GM19468 (cell line): ENCODE measurements around the gene AMDHD2.

Experiments used
- ATAC-seq: cut with Tn5 transposase; IDR thresholded peaks from one replicate; pipeline ENCODE4 v1.9.1; 2021; ENCODE audit warnings: mild to moderate bottlenecking, moderate library complexity, moderate number of reproducible peaks; ENCODE audit not compliant: unreplicated experiment; ENCODE audit errors: extremely low read depth

Gene AMDHD2

DNA sequence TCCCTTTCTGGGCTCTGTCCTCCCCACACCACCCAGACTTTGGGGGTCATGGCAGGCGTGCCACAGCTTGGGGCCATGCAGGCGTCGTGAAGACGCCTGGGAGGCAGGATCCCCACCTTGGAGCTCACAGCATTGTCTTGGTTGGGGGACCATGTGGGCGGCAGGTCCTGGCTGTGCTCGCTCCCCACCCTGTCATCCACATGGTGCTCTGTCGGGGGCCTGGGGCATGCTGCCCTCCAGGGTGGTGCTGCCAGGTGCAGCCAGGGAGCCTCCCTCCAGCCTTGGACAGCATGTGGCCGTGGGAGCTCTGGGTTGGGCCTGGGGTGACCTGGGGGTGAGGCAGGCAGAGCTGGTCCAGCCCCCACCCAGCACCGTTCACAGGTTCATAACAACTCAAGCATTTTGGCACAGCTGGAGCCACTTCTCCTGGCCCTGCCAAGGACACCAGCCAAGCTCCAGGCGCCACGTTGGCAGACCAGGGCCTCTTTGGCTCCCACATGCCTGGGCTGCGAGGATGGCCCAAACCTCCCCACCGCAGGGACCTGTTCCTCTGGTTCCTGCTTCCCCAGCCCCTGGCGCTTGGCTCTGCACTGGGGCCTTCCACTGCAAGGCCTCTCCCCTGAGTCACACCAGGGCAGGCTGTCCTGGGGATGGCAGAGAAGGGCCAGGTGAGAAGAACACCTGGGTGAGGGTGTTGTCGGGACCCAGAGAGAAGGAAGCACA lies 21.5 kb upstream of the AMDHD2 start:
- ATAC-seq = no peak

DNA sequence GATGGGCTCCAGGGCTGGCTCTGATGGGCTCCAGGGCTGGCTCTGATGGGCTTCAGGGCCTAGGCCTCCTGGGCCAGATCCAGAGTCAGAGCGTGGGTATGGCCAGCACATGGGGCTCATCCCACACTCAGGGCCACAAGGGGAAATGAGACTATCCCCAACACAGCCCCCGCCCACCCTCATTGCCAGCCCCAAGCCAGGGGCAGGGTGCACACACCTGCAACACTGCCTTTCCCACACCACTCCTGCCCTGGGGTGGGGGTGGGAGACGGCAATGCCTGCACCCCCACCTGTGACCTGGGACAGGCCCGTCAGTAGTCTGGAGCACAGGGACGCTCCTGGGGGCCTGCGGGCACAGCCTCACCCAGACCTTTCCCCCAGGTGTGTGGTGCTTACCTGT lies 20.7 kb upstream of the AMDHD2 start:
- no peak for ATAC-seq

DNA sequence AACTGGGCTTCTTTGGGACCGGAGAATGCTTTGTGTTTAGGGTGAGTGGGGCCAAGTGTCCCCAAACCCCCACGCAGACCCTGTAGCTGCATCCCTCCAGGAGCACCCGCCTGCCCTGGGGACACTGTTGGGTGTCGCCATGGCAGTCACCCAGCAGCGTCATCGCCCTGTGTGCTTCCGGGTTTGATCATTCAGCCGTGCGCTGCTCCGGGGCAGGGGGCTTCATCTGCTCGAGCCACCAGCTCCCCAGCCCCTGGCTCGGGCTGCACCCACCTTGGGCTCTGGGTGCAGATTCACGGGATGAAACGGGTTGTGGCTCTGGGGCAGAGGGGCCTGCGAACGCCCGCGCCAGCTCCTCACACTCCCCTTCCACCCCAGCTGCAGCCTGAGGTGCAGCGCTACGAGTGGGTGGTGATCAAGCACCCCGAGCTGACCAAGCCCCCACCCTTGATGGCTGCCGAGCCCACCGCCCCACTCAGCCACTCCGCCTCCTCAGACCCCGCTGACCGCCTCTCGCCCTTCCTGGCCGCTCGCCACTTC lies 20.2 kb upstream of the AMDHD2 start:
- no peak for ATAC-seq

DNA sequence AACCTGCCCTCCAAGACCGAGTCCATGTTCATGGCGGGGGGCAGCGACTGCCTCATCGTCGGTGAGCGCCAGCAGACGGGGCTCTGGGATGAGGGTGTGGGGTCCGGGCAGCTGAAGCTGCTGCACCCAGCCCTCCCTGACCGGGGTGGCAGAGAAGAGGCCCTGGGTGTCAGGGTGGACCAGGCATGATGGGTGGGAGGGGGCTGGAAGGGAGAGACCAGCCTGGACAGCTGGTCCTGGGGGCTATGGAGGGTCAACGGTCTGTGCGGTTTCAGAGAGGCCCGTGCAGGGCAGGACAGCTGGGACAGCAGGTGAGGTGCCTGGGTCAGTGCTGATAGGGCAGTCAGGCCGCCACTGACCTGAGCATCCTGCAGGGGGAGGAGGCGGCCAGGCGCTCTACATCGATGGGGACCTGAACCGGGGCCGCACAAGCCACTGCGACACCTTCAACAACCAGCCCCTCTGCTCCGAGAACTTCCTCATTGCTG lies 19.7 kb upstream of the AMDHD2 start:
- no peak for ATAC-seq

DNA sequence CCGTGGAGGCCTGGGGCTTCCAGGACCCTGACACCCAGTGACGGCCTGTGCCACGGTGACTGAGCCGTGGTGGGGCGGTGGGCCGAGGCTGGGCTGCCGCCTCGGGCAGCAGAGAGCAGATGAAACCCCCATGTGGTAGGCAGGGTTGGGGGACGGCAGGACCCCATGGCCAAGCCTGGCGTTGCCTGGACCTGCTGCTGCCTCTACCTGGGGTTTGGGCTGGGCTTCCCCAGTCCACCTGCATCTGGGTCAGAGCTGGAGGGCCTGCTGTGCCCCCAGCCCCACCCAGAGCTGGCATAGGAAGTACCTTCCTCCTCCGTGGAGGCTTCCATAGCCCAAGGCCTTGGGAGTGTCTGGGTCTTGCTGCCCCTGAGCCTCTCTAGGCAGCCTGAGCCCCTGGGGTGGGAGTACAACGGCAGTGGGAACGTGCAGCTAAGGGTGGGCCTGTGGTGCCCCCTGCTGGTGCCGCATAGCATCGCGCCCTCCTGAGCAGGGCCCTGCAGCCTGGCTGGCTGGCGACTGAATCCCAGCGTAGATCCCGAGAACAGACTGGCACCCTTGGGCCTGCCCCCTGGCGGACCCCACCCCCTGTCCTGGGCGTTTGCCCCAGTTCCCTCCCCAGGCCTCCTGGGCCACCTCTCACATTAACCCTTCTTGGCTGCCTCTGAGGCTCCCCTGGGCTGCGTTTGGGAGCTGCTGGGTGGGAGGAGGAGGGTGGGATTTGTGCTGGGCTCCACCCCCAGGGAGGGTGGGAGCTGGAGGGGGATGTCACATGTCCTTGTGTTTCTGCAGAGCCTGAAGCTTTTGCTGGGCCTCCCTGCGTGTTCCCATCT lies 19.0 kb upstream of the AMDHD2 start:
- no peak for ATAC-seq

DNA sequence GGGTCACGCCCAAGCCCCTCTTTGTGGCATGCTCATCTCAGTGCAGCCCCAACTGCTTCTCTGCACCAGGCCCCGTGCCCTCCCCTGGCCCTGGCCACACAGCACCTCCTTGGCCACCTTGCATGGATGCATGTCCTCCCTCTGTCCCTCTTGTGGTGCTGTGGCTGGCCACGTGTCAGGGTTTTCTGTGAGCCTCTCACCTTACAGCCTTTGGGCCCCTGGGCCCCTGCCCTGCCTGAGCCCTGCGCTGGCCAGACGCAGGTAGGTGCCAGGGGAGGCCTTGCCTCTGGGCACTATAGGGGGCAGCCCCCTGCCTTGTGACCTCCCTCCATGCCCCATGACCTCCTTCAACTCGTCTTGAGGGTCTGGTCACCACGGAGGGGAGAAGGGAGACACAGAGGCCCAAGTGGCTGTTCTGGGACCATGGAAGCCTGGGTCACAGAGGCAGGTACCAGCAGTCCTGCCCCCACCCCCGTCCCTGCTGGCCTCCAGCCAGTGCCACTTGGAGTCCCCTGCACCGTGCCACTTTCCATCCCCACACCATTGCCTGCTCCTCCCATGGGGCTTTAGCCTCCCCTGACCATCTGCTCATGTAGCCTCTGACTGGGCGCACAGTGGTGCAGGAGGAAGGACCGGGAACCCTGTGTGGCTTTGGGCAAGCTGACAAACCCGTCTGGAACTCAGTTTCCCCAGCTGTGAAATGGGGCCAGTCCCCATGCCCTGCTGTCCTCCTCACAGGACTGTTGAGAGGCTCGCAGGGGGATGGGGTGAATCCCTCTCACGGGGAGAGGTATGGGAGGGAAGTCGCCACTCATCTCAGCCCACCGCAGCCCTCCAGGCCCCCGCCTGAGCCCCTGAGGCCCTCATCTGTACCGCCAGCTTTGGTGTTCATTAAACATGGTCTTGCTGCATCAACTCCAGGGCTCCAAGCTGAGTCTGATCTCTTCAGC lies 17.9 kb upstream of the AMDHD2 start:
- no peak for ATAC-seq

DNA sequence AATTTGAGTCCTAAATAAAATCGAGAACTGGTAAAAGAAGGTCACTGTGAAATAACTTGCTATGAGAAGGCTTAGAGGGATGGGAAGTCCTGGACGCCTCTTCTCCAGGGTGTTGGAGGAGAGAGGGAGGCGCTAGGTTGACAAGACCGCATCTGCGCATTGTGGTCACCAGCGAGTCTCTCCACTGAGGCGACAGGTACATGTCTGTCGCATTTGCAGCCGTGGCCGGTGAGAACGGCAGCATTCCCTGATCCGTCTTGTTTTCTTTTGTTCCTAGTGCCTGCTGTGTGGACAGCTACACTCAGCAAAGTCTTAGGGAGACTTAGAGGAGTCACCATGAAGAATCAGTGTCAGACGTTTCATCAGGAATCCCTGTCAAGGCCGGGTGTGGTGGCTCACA lies 14.5 kb upstream of the AMDHD2 start:
- ATAC-seq = no peak

DNA sequence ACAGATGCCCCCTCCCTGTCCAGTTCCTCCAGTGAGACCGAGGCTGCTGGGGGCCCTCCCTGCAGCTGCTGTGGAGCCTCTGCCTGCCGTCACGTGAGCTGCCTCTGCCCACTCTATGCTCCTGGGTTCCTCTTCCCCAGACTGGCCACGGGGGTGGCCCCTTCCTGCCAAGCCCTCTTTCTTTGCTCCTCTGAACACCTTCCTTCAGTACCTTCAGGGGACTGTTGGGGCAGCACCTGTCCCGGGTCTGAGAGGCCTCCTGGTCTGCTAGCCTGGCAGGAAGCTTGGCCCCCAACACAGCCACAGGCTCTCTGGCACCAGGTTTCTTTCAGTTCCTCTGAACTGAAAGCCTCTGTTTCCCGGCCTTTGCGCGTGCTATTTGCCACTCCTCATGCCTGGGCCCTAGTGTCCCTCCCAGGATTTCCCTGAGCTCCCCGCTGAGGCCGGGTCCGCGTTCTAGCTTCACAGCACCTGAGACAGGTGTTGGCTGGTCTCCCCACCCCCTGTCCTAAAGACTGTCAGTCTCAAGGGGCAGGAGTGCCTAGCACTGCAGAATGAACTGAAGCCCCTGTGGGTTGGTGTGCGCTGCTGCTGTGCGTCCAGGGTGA lies 13.0 kb upstream of the AMDHD2 start:
- ATAC-seq = no peak

DNA sequence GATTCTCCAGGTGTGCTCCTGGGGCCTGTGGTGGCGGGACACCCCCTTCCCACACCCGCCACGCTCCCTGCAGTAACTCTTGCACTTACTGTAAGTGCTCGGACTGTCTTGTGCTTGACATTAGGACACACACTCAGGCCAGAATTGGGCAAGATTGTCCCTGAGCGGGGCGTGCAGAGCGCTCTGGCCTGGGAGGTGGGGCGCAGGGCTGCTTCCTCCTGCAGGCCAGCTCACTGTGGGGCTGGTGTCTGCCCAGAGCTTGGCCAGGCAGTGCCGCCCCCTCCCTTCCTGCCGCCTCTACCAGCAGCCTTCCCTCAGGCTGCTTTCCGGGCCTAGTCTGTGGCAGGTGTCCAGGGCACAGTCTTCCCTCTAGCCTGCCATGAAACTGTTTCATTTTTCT lies 12.5 kb upstream of the AMDHD2 start:
- no peak for ATAC-seq

DNA sequence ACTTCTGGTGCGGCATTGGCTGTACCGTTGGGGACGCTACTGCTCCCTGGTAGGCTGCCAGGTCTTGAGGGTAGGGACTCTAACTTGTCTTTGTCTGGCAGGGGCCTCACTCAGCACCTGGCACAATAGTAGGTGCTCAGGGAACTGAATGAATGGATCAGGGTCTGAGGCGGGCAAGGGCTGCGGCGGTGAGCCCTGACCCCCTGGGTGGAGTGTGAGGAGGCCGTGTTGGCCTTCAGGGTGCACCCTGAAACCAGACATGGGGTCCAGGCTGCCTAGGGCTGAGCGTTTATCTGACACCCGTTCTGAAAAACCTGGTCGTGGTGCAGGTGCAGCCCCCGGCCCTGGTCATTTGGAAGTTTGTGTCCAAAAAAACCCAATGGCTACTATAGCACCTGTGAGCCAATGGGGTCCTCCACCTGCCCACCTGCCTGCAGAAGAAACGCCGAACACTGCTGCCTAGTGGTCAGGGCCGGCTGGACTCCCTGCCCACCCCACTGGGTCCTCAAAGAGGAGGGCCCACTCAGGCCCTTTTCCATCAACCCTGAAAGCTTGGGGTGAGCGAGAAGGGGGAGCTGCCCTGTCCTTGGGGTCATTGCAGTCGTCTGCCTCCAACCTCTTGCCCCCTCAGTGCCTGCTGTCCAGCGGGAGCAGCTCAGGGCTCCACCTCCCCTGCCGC lies 11.3 kb upstream of the AMDHD2 start:
- no peak for ATAC-seq

DNA sequence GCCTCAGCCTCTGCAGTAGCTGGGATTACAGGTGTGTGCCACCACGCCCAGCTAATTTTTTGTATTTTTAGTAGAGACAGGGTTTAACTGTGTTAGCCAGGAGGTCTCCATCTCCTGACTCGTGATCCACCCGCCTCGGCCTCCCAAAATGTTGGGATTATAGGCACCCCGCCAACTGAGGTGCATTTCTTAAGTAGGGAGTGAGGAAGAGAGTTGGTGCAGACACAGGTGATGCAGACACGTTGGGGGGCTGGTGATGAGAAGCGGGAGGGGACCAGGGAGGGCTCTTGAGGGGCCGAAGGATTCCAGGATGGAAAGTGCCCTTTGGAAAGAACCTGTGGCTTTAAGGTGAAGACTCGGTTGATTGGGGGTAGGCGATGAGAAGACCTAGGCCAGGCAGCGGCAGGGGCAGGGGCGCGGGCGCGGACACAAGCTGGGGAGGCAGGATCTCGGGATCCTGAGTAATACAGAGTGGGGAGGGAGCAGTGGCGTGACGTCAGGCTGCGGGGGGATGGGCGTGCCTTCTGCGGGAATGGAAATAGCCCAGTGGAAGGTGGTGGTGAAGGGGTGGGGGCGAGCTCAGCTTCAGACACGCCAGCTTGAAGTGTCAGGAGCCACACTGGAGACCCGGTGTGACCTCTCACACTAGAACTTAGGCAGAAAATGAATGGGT lies 8.9 kb upstream of the AMDHD2 start:
- no peak for ATAC-seq

DNA sequence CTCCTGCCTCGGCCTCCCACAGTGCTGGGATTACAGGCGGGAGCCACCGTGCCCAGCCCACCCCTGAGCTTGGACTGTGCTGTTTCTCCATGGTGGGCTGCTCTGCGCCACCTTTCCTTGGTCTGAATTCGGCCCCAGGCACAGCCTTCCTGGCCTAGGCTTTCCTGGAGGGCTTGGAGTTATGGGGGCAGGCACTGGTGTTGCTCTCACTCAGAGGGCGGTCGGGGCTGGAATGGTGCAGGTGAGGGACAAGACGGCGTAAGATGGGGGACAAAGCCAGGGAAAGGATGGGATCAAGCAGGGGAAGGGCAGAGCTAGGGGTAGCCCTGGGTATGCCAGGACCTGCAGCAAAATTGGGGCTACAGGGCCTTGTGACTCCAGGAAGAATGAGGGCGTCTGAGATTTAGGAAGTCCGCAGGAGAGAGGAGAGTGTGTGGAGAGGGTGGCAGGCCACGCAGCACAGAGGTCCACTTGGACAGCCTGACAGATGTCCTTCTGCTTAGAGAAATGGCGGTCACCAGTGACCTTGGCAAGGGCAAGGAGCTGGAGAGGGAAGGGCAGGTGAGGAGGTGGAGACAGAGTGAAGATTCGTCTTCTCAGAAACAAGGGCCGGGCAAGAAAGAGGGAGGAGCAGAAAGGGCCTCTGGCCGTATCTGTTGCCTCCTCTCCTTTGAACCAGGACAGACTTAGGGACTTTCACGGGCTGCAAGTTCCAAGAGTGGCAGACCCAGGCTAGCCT lies 8.0 kb upstream of the AMDHD2 start:
- no peak for ATAC-seq

DNA sequence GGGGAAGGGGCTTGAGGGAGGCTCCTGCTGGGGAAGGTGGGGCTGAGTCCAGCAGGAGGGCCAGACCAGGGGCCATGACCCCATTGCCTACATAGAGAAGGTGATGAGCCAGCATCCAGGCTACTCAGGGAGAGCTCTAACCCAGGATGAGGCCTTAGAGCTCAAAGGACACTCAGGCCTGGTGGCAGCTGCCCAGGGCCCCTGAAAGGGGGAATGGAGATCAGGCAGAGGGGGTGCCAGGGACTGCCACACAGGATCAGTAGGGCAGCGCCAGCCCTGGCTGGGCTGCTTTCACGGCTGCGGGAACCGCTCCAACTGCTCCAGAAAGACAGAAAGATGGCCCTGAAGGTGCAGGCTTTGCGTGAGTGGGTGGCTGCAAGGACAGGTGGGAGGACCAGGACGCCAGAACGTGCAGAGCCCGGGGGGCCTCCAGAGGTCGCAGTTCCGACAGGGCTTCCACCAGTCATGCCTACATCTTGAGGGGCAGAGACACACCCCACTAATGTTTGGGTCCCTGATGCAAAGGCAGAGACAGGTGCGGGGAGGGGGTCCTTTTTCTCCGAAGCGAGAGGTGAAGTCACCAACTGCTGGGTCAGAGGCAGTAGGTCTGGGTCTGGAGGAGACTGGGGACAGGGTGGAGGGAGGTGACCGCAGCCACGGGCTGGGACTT lies 7.3 kb upstream of the AMDHD2 start:
- ATAC-seq = no peak

DNA sequence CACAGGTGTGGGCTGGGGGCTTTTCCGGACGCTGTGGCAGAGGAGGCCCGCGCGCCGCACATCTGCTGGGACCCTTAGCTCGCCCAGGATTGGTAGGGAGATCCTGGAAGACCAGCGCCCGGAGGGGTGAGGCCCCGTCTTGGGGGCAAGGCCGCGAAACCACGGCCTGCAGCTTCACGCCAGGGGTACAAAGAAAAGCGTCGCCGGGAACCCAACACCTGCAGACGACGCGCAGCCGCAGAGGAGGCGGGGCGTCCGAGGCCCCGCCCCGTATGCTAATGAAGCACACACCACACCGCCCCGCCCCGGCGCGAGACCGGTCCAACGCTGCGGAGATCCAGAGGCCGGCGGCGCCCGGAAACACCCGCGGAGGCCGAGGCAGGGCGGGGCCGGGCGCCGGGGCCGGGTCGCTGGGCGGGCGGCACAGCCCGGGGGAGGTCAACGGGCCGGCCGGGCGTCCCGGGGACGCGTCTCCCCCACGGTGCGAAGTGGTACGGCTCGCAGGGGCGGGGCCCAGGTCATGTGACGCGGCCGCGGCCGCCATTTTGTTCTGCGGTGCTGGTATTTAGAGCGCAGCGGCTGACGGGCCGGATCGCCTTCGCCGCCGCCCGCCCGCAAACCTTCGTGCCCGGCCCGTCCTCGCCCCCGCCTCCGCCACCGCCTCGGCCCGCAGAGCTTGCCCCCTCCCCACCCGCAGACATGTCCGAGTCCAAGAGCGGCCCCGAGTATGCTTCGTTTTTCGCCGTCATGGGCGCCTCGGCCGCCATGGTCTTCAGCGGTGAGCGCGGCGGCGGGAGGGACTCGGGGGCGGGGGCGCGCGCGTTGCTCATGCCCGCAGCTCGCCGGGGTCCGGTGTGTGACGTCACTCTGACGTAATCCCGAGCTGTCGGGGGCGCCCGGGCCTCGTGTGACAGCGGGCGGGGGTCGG lies 6.5 kb upstream of the AMDHD2 start, which contains the start of gene ATP6V0C:
Gene ATP6V0C (plus strand): TSS at position 548 of the 928 bp plus-strand sequence. CDS start 152 bp downstream, at position 700.
- ATAC-seq = peak; percentile 48

DNA sequence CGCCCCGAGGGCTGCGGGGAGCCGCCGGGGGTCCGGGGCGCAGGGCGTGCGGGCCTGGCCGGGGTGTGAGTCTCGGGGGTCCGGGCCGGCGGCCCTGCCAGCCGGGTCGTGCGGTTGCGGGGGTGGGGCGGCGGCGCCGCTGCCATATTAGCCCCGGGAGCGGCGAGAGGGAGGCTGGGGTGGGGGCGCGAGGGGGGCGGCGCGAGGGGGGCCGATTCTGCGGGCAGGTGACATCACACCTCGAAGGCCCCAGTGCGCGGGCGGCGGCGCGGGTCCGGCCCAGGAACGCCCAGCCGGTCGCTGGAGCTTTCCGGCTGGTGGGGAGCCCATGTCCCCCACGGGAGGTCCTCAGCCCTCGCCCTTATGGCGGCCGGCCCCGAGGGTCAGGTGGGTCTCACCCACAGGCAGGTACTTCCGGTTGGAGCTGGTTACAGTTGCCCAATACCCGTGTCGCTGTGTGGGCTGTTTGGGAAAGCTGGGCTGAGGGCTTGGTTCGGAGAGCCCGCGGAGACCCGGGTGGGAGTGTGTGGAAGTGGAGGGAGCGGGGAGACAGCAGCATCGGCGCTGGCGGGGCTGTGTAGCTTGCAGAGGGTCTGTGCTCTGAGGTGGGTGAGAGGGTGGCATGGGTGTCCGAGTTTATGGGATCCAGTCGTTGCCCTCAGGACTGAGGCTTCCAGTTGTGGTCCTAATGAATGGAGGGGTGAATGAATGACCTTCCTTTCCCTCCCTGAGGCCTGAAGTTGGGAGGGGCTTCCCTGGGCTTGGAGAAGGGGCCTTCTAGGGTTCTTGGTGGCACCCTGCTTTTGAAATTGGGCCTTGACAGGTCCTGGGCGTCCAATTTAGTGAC lies 5.6 kb upstream of the AMDHD2 start:
- ATAC-seq = no peak
